WTC11 (cell line): ENCODE results near the gene NR3C2. TPM values are rescaled to one million over a fixed set of nuclear protein-coding genes. Genes with fewer than 3 reads are reported as not detected.
A peak's percentile ranks its signal among the peaks of the same experiment; 100 is the strongest.

Source experiments
- ATAC-seq: fragments of 200-7000 bp; cut with Tn5 transposase; 2 replicates; pipeline ENCODE4 v1.10.0; 2021; ENCODE audit warnings: mild to moderate bottlenecking, moderate library complexity
- CTCF ChIA-PET: fragments of 300-600 bp; sonication (Branson Sonifier 250); formaldehyde crosslinking; loops from one replicate; lab custom pipeline; 2021; ENCODE audit warnings: antibody characterized with exemption; lab: Charles Lee
- POLR2A ChIA-PET: fragments of 350-600 bp; sonication (Branson Sonifier 250); formaldehyde crosslinking; loops from one replicate; lab custom pipeline; 2021; ENCODE audit warnings: antibody characterized with exemption; lab: Charles Lee
- DNase-seq: peaks from one replicate; pipeline ENCODE4 v3.0.0; 2021; ENCODE audit warnings: low spot score
- H3K27ac Mint-ChIP-seq: 2 replicates; pipeline ENCODE4 v1.8.0; 2021; ENCODE audit warnings: mixed read lengths
- H3K27me3 Mint-ChIP-seq: 2 replicates; pipeline ENCODE4 v1.8.0; 2021; ENCODE audit warnings: low read depth, mild to moderate bottlenecking, moderate library complexity, mixed read lengths
- H3K36me3 Mint-ChIP-seq: 2 replicates; pipeline ENCODE4 v1.8.0; 2021; ENCODE audit warnings: mixed read lengths
- H3K4me1 Mint-ChIP-seq: 2 replicates; pipeline ENCODE4 v1.8.0; 2022; ENCODE audit warnings: mixed read lengths
- H3K4me3 Mint-ChIP-seq: 2 replicates; pipeline ENCODE4 v1.8.0; 2021; ENCODE audit warnings: mild to moderate bottlenecking, moderate library complexity, mixed read lengths
- H3K9me3 Mint-ChIP-seq: 2 replicates; pipeline ENCODE4 v1.8.0; 2021; ENCODE audit warnings: mixed read lengths
- CREB1 ChIP-seq: sonication (generic); formaldehyde crosslinking; IDR thresholded peaks from 2 replicates; pipeline ENCODE4 v1.8.0; 2023; ENCODE audit warnings: mild to moderate bottlenecking, missing genetic modification reagents
- EMX1 ChIP-seq: fragments of 250-450 bp; sonication (Bioruptor Pico); IDR thresholded peaks from 2 replicates; pipeline ENCODE4 v1.8.0; 2021; ENCODE audit warnings: mild to moderate bottlenecking
- FOXP1 ChIP-seq: sonication (generic); formaldehyde crosslinking; IDR thresholded peaks from 2 replicates; pipeline ENCODE4 v1.8.0; 2022; ENCODE audit warnings: missing genetic modification reagents, mild to moderate bottlenecking, moderate library complexity, borderline replicate concordance
- HMGA2 ChIP-seq: fragments of 250-450 bp; sonication (Bioruptor Pico); IDR thresholded peaks from 2 replicates; pipeline ENCODE4 v1.4.0; 2021; ENCODE audit warnings: mild to moderate bottlenecking, moderate library complexity
- IRF2 ChIP-seq: sonication (generic); formaldehyde crosslinking; IDR thresholded peaks from 2 replicates; pipeline ENCODE4 v1.8.0; 2022; ENCODE audit warnings: low read depth, missing genetic modification reagents, borderline replicate concordance
- JAZF1 ChIP-seq: fragments of 250-450 bp; sonication (Bioruptor Pico); IDR thresholded peaks from 2 replicates; pipeline ENCODE4 v1.9.0; 2021; ENCODE audit warnings: moderate library complexity, mild to moderate bottlenecking, inconsistent platforms
- NFE2L1 ChIP-seq: sonication (generic); formaldehyde crosslinking; IDR thresholded peaks from 2 replicates; pipeline ENCODE4 v1.8.1; 2023; ENCODE audit warnings: missing genetic modification reagents
- RELA ChIP-seq: sonication (generic); formaldehyde crosslinking; IDR thresholded peaks from 2 replicates; pipeline ENCODE4 v1.8.1; 2022; ENCODE audit warnings: missing genetic modification reagents, mild to moderate bottlenecking, borderline replicate concordance
- TCF7 ChIP-seq: sonication (generic); formaldehyde crosslinking; IDR thresholded peaks from 2 replicates; pipeline ENCODE4 v1.8.0; 2022; ENCODE audit warnings: mild to moderate bottlenecking, low read depth, missing genetic modification reagents, moderate library complexity
- TEAD1 ChIP-seq: sonication (generic); formaldehyde crosslinking; IDR thresholded peaks from 2 replicates; pipeline ENCODE4 v1.8.0; 2022; ENCODE audit warnings: mild to moderate bottlenecking, missing genetic modification reagents
- TEAD4 ChIP-seq: sonication (generic); formaldehyde crosslinking; IDR thresholded peaks from 2 replicates; pipeline ENCODE4 v1.8.0; 2022; ENCODE audit warnings: mild to moderate bottlenecking, missing genetic modification reagents
- TP53 ChIP-seq: sonication (generic); formaldehyde crosslinking; IDR thresholded peaks from 2 replicates; pipeline ENCODE4 v1.8.1; 2023; ENCODE audit warnings: mild to moderate bottlenecking, missing genetic modification reagents
- ZNF263 ChIP-seq: sonication (generic); formaldehyde crosslinking; IDR thresholded peaks from 2 replicates; pipeline ENCODE4 v1.8.1; 2022; ENCODE audit warnings: low read depth, mild to moderate bottlenecking, moderate library complexity, missing genetic modification reagents
- ZNF396 ChIP-seq: fragments of 250-450 bp; sonication (Bioruptor Pico); IDR thresholded peaks from 2 replicates; pipeline ENCODE4 v1.8.0; 2021; ENCODE audit warnings: mild to moderate bottlenecking, moderate library complexity, borderline replicate concordance
- ZNF423 ChIP-seq: fragments of 250-450 bp; sonication (Bioruptor Pico); IDR thresholded peaks from 2 replicates; pipeline ENCODE4 v2.1.2; 2022; ENCODE audit warnings: mild to moderate bottlenecking, moderate library complexity
- total RNA-seq: library from RNA; stranded (reverse); gene quantifications from 3 replicates; pipeline ENCODE4 v1.2.3, GENCODE V29; 2021
- TF ChIP-seq, protein P1 (sequence below): sonication (generic); formaldehyde crosslinking; IDR thresholded peaks from 2 replicates; pipeline ENCODE4 v1.8.1; 2022; ENCODE audit warnings: mild to moderate bottlenecking, missing genetic modification reagents, moderate library complexity, borderline replicate concordance
- TF ChIP-seq, protein P2 (sequence below): sonication (generic); formaldehyde crosslinking; IDR thresholded peaks from 2 replicates; pipeline ENCODE4 v1.8.1; 2023; ENCODE audit warnings: mild to moderate bottlenecking, missing genetic modification reagents, moderate library complexity
- TF ChIP-seq, protein P3 (sequence below): sonication (generic); formaldehyde crosslinking; IDR thresholded peaks from 2 replicates; pipeline ENCODE4 v1.8.0; 2022; ENCODE audit warnings: missing genetic modification reagents
- TF ChIP-seq, protein P4 (sequence below): fragments of 250-450 bp; sonication (Bioruptor Pico); IDR thresholded peaks from 2 replicates; pipeline ENCODE4 v1.8.0; 2021; ENCODE audit warnings: mild to moderate bottlenecking
- TF ChIP-seq, protein P5 (sequence below): sonication (generic); formaldehyde crosslinking; IDR thresholded peaks from 2 replicates; pipeline ENCODE4 v1.8.0; 2022; ENCODE audit warnings: mild to moderate bottlenecking, missing genetic modification reagents
- TF ChIP-seq, protein P6 (sequence below): fragments of 250-450 bp; sonication (Bioruptor Pico); IDR thresholded peaks from 2 replicates; pipeline ENCODE4 v1.9.0; 2021; ENCODE audit warnings: mild to moderate bottlenecking

Gene NR3C2
- total RNA-seq, 1 experiment from 2014 or later, result 2.8 TPM

DNA sequence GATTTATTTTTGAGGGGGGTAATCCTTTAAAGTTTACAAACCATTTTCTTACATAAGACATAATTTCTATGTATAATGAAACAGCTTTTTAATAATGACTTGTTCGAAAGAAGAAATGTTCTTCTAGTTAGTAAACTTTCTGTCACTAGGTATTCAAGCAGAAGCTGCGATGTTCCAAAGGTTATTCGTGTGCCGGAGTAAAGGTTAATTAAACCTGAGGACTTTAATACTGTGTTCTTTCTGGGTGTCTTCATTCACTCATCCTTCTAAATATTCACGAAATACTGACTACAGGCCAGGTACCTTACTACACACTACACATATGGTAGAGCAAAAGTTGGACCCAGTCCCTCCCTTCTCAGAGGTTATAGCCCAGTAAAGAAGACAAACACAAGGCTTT, 96.7 kb downstream of the NR3C2 start (continued):
- TF ChIP-seq, protein P1, sequence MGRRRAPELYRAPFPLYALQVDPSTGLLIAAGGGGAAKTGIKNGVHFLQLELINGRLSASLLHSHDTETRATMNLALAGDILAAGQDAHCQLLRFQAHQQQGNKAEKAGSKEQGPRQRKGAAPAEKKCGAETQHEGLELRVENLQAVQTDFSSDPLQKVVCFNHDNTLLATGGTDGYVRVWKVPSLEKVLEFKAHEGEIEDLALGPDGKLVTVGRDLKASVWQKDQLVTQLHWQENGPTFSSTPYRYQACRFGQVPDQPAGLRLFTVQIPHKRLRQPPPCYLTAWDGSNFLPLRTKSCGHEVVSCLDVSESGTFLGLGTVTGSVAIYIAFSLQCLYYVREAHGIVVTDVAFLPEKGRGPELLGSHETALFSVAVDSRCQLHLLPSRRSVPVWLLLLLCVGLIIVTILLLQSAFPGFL (CRISPR knock-in tag), result no peak
- TF ChIP-seq HMGA2 (CRISPR knock-in tag) (no peak), IRF2 (CRISPR knock-in tag) (no peak), RELA (no peak), ZNF423 (CRISPR knock-in tag) (no peak)
- TF ChIP-seq, protein P2, sequence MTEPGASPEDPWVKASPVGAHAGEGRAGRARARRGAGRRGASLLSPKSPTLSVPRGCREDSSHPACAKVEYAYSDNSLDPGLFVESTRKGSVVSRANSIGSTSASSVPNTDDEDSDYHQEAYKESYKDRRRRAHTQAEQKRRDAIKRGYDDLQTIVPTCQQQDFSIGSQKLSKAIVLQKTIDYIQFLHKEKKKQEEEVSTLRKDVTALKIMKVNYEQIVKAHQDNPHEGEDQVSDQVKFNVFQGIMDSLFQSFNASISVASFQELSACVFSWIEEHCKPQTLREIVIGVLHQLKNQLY (CRISPR knock-in tag), result no peak

DNA sequence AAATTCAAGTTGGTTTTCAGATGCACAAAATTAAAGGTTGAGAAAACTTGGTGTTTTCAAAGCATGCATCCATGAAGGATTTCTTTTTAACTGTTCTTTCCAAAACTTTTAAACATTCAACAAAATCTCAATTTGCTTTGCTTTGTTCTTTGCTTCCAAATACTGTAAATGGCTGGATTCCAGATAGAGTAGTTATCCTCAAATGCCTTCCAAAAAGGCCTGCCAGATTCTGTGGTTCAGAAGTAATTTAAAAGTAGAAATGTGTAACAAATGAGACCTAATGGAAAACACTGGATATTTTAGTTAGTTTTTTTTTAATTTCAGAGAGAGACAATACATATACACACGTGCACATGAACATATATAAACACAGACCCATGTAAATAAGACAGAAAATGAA, 97.3 kb downstream of the NR3C2 start:
- no peak for TF ChIP-seq HMGA2 (CRISPR knock-in tag)
- TF ChIP-seq ZNF263, result no peak
- no peak for TF ChIP-seq TEAD4 (CRISPR knock-in tag)
- Mint-ChIP-seq H3K9me3 (peaks cover 6% of the 10 kb centered on the region), H3K27ac (no peak overlapping the region), H3K27me3 (no peaks in the 10 kb centered on the region), H3K4me1 (peaks cover 6% of the 10 kb centered on the region; the same call in 1 of the 2 replicates), H3K4me3 (no peak overlapping the region), H3K36me3 (0 out of 2 replicates have a peak, but pooled peaks cover under 1% of the 10 kb centered on the region)
- ChIA-PET POLR2A (no interaction called here), CTCF (no interaction called here)
- DNase-seq, result no peak
- no peak for ATAC-seq

DNA sequence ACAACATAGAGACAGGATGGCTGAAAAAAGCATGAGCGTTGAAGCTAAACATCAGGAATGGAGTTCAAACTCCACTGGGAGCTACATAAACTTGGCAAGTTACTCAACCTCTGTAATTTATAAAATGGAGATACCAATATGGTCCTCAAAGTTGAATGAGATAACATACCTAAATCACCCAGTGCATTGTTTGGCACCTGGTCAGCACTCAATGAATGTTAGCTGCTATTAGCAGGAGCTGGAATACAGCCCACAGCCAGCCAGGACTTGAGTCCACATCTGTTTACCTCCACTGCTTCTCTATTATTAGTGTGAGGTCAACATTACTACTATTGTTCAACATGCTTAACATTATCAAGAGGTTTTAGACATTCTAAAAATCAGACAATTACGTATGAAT, 97.9 kb downstream of the NR3C2 start:
- Mint-ChIP-seq H3K4me3 (no peak overlapping the region), H3K4me1 (0 out of 2 replicates have a peak, but pooled peaks cover 3% of the 10 kb centered on the region), H3K27me3 (no peaks in the 10 kb centered on the region), H3K9me3 (peaks cover 11% of the 10 kb centered on the region), H3K36me3 (peaks cover 5% of the 10 kb centered on the region; the same call in 1 of the 2 replicates), H3K27ac (no peak overlapping the region)
- no peak for TF ChIP-seq FOXP1 (CRISPR knock-in tag)
- no peak for TF ChIP-seq TEAD1 (CRISPR knock-in tag)
- TF ChIP-seq, protein P3, sequence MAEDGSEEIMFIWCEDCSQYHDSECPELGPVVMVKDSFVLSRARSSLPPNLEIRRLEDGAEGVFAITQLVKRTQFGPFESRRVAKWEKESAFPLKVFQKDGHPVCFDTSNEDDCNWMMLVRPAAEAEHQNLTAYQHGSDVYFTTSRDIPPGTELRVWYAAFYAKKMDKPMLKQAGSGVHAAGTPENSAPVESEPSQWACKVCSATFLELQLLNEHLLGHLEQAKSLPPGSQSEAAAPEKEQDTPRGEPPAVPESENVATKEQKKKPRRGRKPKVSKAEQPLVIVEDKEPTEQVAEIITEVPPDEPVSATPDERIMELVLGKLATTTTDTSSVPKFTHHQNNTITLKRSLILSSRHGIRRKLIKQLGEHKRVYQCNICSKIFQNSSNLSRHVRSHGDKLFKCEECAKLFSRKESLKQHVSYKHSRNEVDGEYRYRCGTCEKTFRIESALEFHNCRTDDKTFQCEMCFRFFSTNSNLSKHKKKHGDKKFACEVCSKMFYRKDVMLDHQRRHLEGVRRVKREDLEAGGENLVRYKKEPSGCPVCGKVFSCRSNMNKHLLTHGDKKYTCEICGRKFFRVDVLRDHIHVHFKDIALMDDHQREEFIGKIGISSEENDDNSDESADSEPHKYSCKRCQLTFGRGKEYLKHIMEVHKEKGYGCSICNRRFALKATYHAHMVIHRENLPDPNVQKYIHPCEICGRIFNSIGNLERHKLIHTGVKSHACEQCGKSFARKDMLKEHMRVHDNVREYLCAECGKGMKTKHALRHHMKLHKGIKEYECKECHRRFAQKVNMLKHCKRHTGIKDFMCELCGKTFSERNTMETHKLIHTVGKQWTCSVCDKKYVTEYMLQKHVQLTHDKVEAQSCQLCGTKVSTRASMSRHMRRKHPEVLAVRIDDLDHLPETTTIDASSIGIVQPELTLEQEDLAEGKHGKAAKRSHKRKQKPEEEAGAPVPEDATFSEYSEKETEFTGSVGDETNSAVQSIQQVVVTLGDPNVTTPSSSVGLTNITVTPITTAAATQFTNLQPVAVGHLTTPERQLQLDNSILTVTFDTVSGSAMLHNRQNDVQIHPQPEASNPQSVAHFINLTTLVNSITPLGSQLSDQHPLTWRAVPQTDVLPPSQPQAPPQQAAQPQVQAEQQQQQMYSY (CRISPR knock-in tag), result no peak
- TF ChIP-seq ZNF263, result no peak
- no peak for TF ChIP-seq JAZF1 (CRISPR knock-in tag)
- TF ChIP-seq EMX1 (CRISPR knock-in tag), result no peak
- CTCF ChIA-PET, result no interaction called here
- POLR2A ChIA-PET, result no interaction called here
- ATAC-seq, result no peak
- no peak for DNase-seq

DNA sequence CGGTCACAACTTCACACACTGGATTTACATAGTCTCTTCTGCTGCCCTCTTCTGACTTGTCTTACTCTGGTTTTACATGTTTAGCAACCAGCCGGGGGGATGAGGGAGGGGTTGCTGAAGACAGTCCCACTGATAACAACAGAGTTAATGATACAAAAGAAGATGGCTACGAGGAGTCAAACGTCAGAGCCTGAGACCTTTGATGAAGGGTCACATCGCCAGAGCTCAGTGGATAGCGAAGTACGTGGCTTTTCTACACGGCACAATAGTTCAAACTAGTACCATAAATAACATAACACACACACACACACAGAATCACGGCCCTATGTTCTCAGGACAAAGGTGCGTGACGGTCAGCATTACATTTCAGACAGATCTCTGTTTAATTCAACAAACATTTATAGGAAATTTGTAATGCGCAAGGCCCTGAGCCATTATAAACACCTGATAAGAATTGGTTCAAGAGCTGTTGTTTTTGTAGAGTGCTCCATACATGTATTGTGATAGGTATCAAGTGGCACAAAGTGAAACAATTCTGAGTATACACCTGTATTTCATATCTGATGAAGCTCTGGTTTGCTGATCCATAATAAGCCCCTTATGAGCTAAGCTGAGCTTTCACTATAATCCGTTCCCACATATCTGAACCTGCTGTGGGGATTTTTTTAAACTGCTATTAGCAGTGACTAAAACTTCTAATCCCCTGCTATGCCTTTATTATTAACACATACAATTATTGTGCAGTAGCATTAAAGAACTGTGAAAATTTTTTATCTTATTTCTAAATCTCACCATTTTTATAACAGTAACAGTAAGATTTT, 100.0 kb downstream of the NR3C2 start:
- H3K27me3 Mint-ChIP-seq, result no peaks in the 10 kb centered on the region
- CTCF ChIA-PET, result no interaction called here
- peak; percentile 55 for ATAC-seq
- POLR2A ChIA-PET, result no interaction called here
- no peak for DNase-seq
- H3K4me3 Mint-ChIP-seq, result no peak overlapping the region
- peaks cover 5% of the 10 kb centered on the region; the same call in 1 of the 2 replicates for H3K36me3 Mint-ChIP-seq
- no peak overlapping the region for H3K27ac Mint-ChIP-seq
- 0 out of 2 replicates have a peak, but pooled peaks cover 3% of the 10 kb centered on the region for H3K4me1 Mint-ChIP-seq
- H3K9me3 Mint-ChIP-seq, result peaks cover 16% of the 10 kb centered on the region
- TF ChIP-seq ZNF396 (CRISPR knock-in tag) (no peak), TCF7 (CRISPR knock-in tag) (no peak), TEAD4 (CRISPR knock-in tag) (no peak), HMGA2 (CRISPR knock-in tag) (no peak), TP53 (CRISPR knock-in tag) (no peak), IRF2 (CRISPR knock-in tag) (no peak), NFE2L1 (CRISPR knock-in tag) (no peak), CREB1 (CRISPR knock-in tag) (no peak)
- TF ChIP-seq, protein P4, sequence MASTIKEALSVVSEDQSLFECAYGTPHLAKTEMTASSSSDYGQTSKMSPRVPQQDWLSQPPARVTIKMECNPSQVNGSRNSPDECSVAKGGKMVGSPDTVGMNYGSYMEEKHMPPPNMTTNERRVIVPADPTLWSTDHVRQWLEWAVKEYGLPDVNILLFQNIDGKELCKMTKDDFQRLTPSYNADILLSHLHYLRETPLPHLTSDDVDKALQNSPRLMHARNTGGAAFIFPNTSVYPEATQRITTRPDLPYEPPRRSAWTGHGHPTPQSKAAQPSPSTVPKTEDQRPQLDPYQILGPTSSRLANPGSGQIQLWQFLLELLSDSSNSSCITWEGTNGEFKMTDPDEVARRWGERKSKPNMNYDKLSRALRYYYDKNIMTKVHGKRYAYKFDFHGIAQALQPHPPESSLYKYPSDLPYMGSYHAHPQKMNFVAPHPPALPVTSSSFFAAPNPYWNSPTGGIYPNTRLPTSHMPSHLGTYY (CRISPR knock-in tag), result no peak
- TF ChIP-seq, protein P5, sequence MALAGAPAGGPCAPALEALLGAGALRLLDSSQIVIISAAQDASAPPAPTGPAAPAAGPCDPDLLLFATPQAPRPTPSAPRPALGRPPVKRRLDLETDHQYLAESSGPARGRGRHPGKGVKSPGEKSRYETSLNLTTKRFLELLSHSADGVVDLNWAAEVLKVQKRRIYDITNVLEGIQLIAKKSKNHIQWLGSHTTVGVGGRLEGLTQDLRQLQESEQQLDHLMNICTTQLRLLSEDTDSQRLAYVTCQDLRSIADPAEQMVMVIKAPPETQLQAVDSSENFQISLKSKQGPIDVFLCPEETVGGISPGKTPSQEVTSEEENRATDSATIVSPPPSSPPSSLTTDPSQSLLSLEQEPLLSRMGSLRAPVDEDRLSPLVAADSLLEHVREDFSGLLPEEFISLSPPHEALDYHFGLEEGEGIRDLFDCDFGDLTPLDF (CRISPR knock-in tag), result no peak
- TF ChIP-seq, protein P6, sequence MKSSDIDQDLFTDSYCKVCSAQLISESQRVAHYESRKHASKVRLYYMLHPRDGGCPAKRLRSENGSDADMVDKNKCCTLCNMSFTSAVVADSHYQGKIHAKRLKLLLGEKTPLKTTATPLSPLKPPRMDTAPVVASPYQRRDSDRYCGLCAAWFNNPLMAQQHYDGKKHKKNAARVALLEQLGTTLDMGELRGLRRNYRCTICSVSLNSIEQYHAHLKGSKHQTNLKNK (CRISPR knock-in tag), result no peak
